Adrenal gland (tissue), 5 donors: ENCODE data around the gene MCF2L.

Source experiments
- POLR2A ChIP-seq, 2 donors: fragments of 450-650 bp; IDR thresholded peaks; one replicate each; pipeline ENCODE4 v1.6.1; 2017; ENCODE audit warnings: antibody characterized with exemption in 2 of 2, mild to moderate bottlenecking in 2 of 2, moderate library complexity in 1 of 2
- TF ChIP-seq, protein P1 (sequence below), 6 experiments: fragments of 450-650 bp in 4 of 6; fragments of 200-600 bp in 2 of 6; sonication (generic) in 1 of 6; IDR thresholded peaks; 1 replicate in 5 of 6; 2 replicates in 1 of 6; pipeline versions ENCODE4 v1.5.1 to v1.8.0; 2016 to 2021; ENCODE audit warnings: antibody characterized with exemption in 6 of 6, mild to moderate bottlenecking in 2 of 6, moderate library complexity in 1 of 6
- donor health status: DM: no; HTN: no; CAD: no.

DNA sequence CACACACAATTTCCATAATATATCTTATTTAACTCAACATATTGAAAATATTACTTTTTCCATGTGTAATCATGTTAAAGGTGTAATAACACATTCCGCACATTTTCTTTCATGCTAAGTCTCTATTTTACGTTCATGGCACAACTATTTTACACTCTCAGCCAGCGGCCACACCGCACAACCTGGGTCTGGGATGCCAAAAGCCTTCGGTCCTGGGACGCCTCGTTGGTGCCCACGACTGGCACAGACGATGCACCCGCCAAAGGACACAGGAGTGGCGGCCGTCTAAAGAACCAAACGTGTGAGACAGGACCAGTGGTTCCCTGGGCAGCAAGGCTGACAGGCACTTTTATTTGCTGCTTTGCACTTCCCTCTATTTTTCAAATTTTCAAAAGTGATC, 179.4 kb downstream of the MCF2L start:
- TF ChIP-seq, protein P1, sequence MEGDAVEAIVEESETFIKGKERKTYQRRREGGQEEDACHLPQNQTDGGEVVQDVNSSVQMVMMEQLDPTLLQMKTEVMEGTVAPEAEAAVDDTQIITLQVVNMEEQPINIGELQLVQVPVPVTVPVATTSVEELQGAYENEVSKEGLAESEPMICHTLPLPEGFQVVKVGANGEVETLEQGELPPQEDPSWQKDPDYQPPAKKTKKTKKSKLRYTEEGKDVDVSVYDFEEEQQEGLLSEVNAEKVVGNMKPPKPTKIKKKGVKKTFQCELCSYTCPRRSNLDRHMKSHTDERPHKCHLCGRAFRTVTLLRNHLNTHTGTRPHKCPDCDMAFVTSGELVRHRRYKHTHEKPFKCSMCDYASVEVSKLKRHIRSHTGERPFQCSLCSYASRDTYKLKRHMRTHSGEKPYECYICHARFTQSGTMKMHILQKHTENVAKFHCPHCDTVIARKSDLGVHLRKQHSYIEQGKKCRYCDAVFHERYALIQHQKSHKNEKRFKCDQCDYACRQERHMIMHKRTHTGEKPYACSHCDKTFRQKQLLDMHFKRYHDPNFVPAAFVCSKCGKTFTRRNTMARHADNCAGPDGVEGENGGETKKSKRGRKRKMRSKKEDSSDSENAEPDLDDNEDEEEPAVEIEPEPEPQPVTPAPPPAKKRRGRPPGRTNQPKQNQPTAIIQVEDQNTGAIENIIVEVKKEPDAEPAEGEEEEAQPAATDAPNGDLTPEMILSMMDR (IDR thresholded peaks at IDR 0.05) = no peak
- no peak for TF ChIP-seq POLR2A (IDR thresholded peaks at IDR 0.05)
